ENCODE results near the gene ALOXE3.

The ALOXE3 gene

GRCh38 chr17:8071496-8071895 is 46.8 kb downstream of the ALOXE3 start:
- H2AFZ ChIP-seq (ENCODE audit: low read depth, low read length): no peak overlapping the region
- H3K9me3 ChIP-seq (ENCODE audit: insufficient read depth, low read length, severe bottlenecking): no peaks in the 10 kb centered on the region
- no peaks in the 10 kb centered on the region for H3K36me3 ChIP-seq (ENCODE audit: insufficient read depth, low read length)
- H3K27me3 ChIP-seq (ENCODE audit: insufficient read depth, low read length, poor library complexity): peaks cover 57% of the 10 kb centered on the region
- no peak overlapping the region for H3K9ac ChIP-seq (ENCODE audit: low read depth, low read length)
- H3K4me3 ChIP-seq (ENCODE audit: low read depth in 1 of 2, low read length in 2 of 2): no peak overlapping the region
- TF ChIP-seq EZH2 (IDR thresholded peaks at IDR 0.05; ENCODE audit: borderline replicate concordance, low read depth, low read length, severe bottlenecking) (no peak), CTCF (IDR thresholded peaks at IDR 0.05; ENCODE audit: borderline replicate concordance, extremely low read depth, low read length, poor library complexity, severe bottlenecking) (no peak)
- no peak for ATAC-seq (ENCODE audit: insufficient read depth, low read depth)
- no peak overlapping the region for H3K4me2 ChIP-seq (ENCODE audit: insufficient read depth, low read length)
- no peak for DNase-seq
- no peaks in the 10 kb centered on the region for H3K79me2 ChIP-seq (ENCODE audit: insufficient read depth, low read length)
- H3K27ac ChIP-seq (ENCODE audit: low read length): no peak overlapping the region
- H4K20me1 ChIP-seq (ENCODE audit: insufficient read depth, low read length): peaks cover 9% of the 10 kb centered on the region
- H3K4me1 ChIP-seq (ENCODE audit: insufficient read depth, low read length): peaks cover 6% of the 10 kb centered on the region

- H4K20me1 ChIP-seq (ENCODE audit: insufficient read depth, low read length): peaks cover 9% of the 10 kb centered on the region
- no peak for TF ChIP-seq CTCF (IDR thresholded peaks at IDR 0.05; ENCODE audit: borderline replicate concordance, extremely low read depth, low read length, poor library complexity, severe bottlenecking)
- no peak for TF ChIP-seq EZH2 (IDR thresholded peaks at IDR 0.05; ENCODE audit: borderline replicate concordance, low read depth, low read length, severe bottlenecking)
Measured at GRCh38 chr17:8069587-8069860, 48.8 kb downstream of the ALOXE3 start.

GRCh38 chr17:8068736-8069586 is 49.4 kb downstream of the ALOXE3 start:
- TF ChIP-seq CTCF (IDR thresholded peaks at IDR 0.05; ENCODE audit: borderline replicate concordance, extremely low read depth, low read length, poor library complexity, severe bottlenecking): no peak
- TF ChIP-seq EZH2 (IDR thresholded peaks at IDR 0.05; ENCODE audit: borderline replicate concordance, low read depth, low read length, severe bottlenecking): no peak
- Histone ChIP-seq H3K4me1 (ENCODE audit: insufficient read depth, low read length) (peaks cover 6% of the 10 kb centered on the region), H2AFZ (ENCODE audit: low read depth, low read length) (no peak overlapping the region), H3K79me2 (ENCODE audit: insufficient read depth, low read length) (no peaks in the 10 kb centered on the region), H3K9ac (ENCODE audit: low read depth, low read length) (no peak overlapping the region), H3K36me3 (ENCODE audit: insufficient read depth, low read length) (no peaks in the 10 kb centered on the region), H3K9me3 (ENCODE audit: insufficient read depth, low read length, severe bottlenecking) (no peaks in the 10 kb centered on the region), H3K27me3 (ENCODE audit: insufficient read depth, low read length, poor library complexity) (peaks cover 42% of the 10 kb centered on the region), H4K20me1 (ENCODE audit: insufficient read depth, low read length) (peaks cover 5% of the 10 kb centered on the region), H3K4me3 (ENCODE audit: low read depth in 1 of 2, low read length in 2 of 2) (no peak overlapping the region), H3K4me2 (ENCODE audit: insufficient read depth, low read length) (no peak overlapping the region), H3K27ac (ENCODE audit: low read length) (no peak overlapping the region)
- DNase-seq (no peak), ATAC-seq (ENCODE audit: insufficient read depth, low read depth) (no peak)

More at GRCh38 chr17:8069587-8069860, 48.8 kb downstream of the ALOXE3 start:
- no peak overlapping the region for H3K4me2 ChIP-seq (ENCODE audit: insufficient read depth, low read length)
- peaks cover 48% of the 10 kb centered on the region for H3K27me3 ChIP-seq (ENCODE audit: insufficient read depth, low read length, poor library complexity)
- H3K4me3 ChIP-seq (ENCODE audit: low read depth in 1 of 2, low read length in 2 of 2): no peak overlapping the region
- H3K79me2 ChIP-seq (ENCODE audit: insufficient read depth, low read length): no peaks in the 10 kb centered on the region
- ATAC-seq (ENCODE audit: insufficient read depth, low read depth) (no peak), DNase-seq (no peak)
- no peak overlapping the region for H3K9ac ChIP-seq (ENCODE audit: low read depth, low read length)
- H2AFZ ChIP-seq (ENCODE audit: low read depth, low read length): no peak overlapping the region
- peaks cover 6% of the 10 kb centered on the region for H3K4me1 ChIP-seq (ENCODE audit: insufficient read depth, low read length)
- H3K36me3 ChIP-seq (ENCODE audit: insufficient read depth, low read length): no peaks in the 10 kb centered on the region
- H3K27ac ChIP-seq (ENCODE audit: low read length): no peak overlapping the region
- H3K9me3 ChIP-seq (ENCODE audit: insufficient read depth, low read length, severe bottlenecking): no peaks in the 10 kb centered on the region

Data from DND-41 (cell line).